Lung (tissue), 12 donors: ENCODE results near the gene PABPN1L. TPM values are rescaled to one million over a fixed set of nuclear protein-coding genes. Genes with fewer than 3 reads are reported as not detected.

ENCODE experiments used
- ATAC-seq: fragments of 200-7000 bp; cut with Tn5 transposase; one replicate; pipeline ENCODE4 v1.9.1; 2020; ENCODE audit warnings: moderate number of reproducible peaks; ENCODE audit not compliant: insufficient read depth, low FRiP score
- DNase-seq, 3 donors: peaks; one replicate each; pipeline ENCODE4 v3.0.0-alpha.2; 2013 to 2017
- H3K27ac ChIP-seq, 2 donors: one replicate each; pipeline ENCODE4 v1.5.1; 2013; ENCODE audit warnings: mild to moderate bottlenecking in 2 of 2, moderate library complexity in 2 of 2, control low read depth in 1 of 2, inconsistent platforms in 1 of 2, low read depth in 1 of 2, low read length in 1 of 2
- H3K27me3 ChIP-seq, 3 donors: one replicate each; pipeline ENCODE4 v1.5.1; 2013; ENCODE audit warnings: low read length in 2 of 3; ENCODE audit not compliant: control insufficient read depth in 3 of 3, insufficient read depth in 3 of 3
- H3K36me3 ChIP-seq, 4 donors: one replicate each; pipeline ENCODE4 v1.5.1; 2013; ENCODE audit warnings: low read length in 4 of 4, mild to moderate bottlenecking in 1 of 4, moderate library complexity in 1 of 4; ENCODE audit not compliant: control insufficient read depth in 4 of 4, insufficient read depth in 4 of 4
- H3K4me1 ChIP-seq, 5 donors: one replicate each; pipeline ENCODE4 v1.5.1; 2013; ENCODE audit warnings: low read length in 5 of 5, mild to moderate bottlenecking in 2 of 5, moderate library complexity in 1 of 5; ENCODE audit not compliant: control insufficient read depth in 5 of 5, insufficient read depth in 5 of 5
- H3K4me3 ChIP-seq: one replicate; pipeline ENCODE4 v1.5.1; 2013; ENCODE audit warnings: mild to moderate bottlenecking, control low read depth, moderate library complexity
- H3K9ac ChIP-seq, 2 donors: one replicate each; pipeline ENCODE4 v1.5.1; 2013; ENCODE audit warnings: low read length in 2 of 2, control low read depth in 1 of 2; ENCODE audit not compliant: insufficient read depth in 1 of 2
- H3K9me3 ChIP-seq, 4 donors: one replicate each; pipeline ENCODE4 v1.5.1; 2013; ENCODE audit warnings: low read length in 3 of 4, mild to moderate bottlenecking in 1 of 4, moderate library complexity in 1 of 4; ENCODE audit not compliant: control insufficient read depth in 4 of 4, insufficient read depth in 3 of 4
- CTCF ChIP-seq: IDR thresholded peaks from 2 replicates; pipeline ENCODE4 v1.5.1; 2012; ENCODE audit warnings: mild to moderate bottlenecking; ENCODE audit errors: control extremely low read depth, extremely low read depth
- WGBS, 2 donors: extraction: QIAGEN DNeasy Blood & Tissue Kit; methylation state at CpG; one replicate each; pipeline ENCODE4 v1.1.7; 2013; 5-methylcytosine and 5-hydroxymethylcytosine counted together
- polyA plus RNA-seq, 2 donors: library from polyadenylated mRNA; stranded (reverse); fragments of 200-250 nt; gene quantifications; one replicate each; pipeline ENCODE4 v1.2.1, GENCODE V29; 2013
- total RNA-seq, 2 donors: library from RNA; depleted of rRNA in 1 of 2; stranded (reverse); fragments of >200 nt in 1 of 2; gene quantifications; one replicate each; pipeline ENCODE4 v1.2.1, GENCODE V29; 2014 to 2021
- donor health status: control.
- donor health status: control.
- donor health status: Bipolar disorder and iron deficiency.
- donor health status: healthy.
- donor health status: DM: yes; HTN: yes; CAD: no.

The PABPN1L gene
- total and polyA plus RNA-seq, 4 donors = 0.03 to 0.22 TPM; not detected in 2

GRCh38 chr16:88827727-88828126, 38.7 kb downstream of the PABPN1L start:
- WGBS, 2 donors = 94% methylated on average over 21 of the region's 21 CpGs
- no peak for TF ChIP-seq CTCF
- peaks cover 0 to 31% (median 0%) of the 10 kb centered on the region in 5 donors for H3K4me1 ChIP-seq

DNA sequence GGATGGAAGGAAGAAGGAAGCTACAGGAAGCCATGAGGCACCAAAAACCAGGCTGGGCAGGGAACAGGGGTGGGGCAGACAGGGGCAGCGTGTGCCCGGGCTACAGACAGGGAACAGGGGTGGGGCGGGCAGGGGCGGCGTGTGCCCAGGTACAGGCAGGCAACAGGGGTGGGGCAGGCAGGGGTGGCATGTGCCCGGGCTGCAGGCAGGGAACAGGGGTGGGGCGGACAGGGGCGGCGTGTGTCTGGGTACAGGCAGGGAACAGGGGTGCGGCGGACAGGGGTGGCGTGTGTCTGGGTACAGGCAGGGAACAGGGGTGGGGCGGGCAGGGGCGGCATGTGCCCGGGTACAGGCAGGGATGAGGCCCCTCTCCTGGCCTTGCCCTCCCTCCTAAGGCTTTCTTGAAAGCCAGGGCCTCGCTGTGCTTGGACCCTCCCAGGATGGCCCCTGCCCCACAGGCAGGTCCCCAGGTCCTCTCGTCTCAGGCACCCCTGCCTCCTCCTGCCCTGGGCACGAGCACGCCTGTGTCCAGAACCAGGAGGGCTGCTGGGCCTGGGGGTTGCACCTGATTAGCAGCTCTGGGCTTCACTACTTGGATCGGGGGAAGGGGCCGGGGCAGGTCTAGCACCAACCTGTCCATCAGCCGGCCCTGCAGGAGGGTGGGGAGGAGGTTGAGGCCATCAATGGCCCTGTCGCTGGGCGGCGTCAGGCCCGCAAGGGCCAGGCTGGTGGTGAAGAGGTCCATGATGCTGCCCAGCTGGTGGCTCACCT, 40.2 kb downstream of the PABPN1L start:
- H3K9ac ChIP-seq = no peak overlapping the region
- peaks cover 0 to 31% (median 0%) of the 10 kb centered on the region in 5 donors for H3K4me1 ChIP-seq
- WGBS, 2 donors = 92 to 97% methylated on average over 26 of the region's 26 CpGs
- no peaks in the 10 kb centered on the region for H3K27me3 ChIP-seq
- DNase-seq = no peak
- ATAC-seq = no peak
- H3K27ac ChIP-seq = no peak overlapping the region
- peaks cover 0 to 53% (median 8%) of the 10 kb centered on the region in 4 donors for H3K36me3 ChIP-seq
- H3K4me3 ChIP-seq = no peak overlapping the region
- no peak for TF ChIP-seq CTCF
- H3K9me3 ChIP-seq = no peaks in the 10 kb centered on the region

More at GRCh38 chr16:88827727-88828126, 38.7 kb downstream of the PABPN1L start:
- Histone ChIP-seq H3K4me3 (no peak overlapping the region), H3K36me3 (peaks cover 0 to 43% (median 5%) of the 10 kb centered on the region in 4 donors), H3K27me3 (no peaks in the 10 kb centered on the region), H3K9ac (no peak overlapping the region), H3K9me3 (no peaks in the 10 kb centered on the region), H3K27ac (no peak overlapping the region)
- DNase-seq (no peak), ATAC-seq (no peak)

DNA sequence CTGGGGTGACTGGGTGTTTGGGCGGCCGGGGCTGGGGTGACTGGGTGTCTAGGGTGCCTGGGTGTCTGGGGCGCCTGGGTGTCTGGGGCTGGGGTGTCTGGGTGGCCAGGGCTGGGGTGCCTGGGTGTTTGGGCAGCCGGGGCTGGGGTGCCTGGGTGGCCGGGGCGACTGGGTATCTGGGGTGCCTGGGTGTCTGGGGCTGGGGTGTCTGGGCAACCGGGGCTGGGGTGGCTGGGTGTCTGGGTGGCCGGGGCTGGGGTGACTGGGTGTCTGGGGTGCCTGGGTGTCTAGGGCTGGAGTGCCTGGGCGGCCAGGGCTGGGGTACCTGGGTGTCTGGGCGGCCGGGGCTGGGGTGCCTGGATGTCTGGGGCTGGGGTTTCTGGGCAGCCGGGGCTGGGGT, 41.3 kb downstream of the PABPN1L start:
- H3K4me3 ChIP-seq = no peak overlapping the region
- H3K9ac ChIP-seq = no peak overlapping the region
- no peak for DNase-seq
- H3K36me3 ChIP-seq = peaks cover 0 to 56% (median 8%) of the 10 kb centered on the region in 4 donors
- H3K9me3 ChIP-seq = no peaks in the 10 kb centered on the region
- WGBS, 2 donors = 88 to 99% methylated on average over 10 to 12 of the region's 12 CpGs
- no peak overlapping the region for H3K27ac ChIP-seq
- ATAC-seq = no peak
- peaks cover 0 to 23% (median 0%) of the 10 kb centered on the region in 5 donors for H3K4me1 ChIP-seq
- no peaks in the 10 kb centered on the region for H3K27me3 ChIP-seq
- TF ChIP-seq CTCF = no peak
